GM12865 (cell line): ENCODE measurements around the gene GADD45A.

Experiments used
- DNase-seq: peaks from one replicate; pipeline ENCODE4 v3.0.0; 2010; ENCODE audit warnings: low read depth
- H3K4me3 ChIP-seq: 2 replicates; pipeline ENCODE4 v1.5.1; 2011; ENCODE audit warnings: mild to moderate bottlenecking, low read depth, low read length, control low read depth
- CTCF ChIP-seq: IDR thresholded peaks from 2 replicates; pipeline ENCODE4 v1.5.1; 2011; ENCODE audit warnings: low read length, control low read depth, low read depth, inconsistent platforms; ENCODE audit not compliant: insufficient read depth; ENCODE audit errors: missing control alignments

Gene GADD45A

GRCh38 chr1:67733681-67734322 lies 48.8 kb downstream of the GADD45A start:
- no peak for TF ChIP-seq CTCF
- no peak overlapping the region for H3K4me3 ChIP-seq
- no peak for DNase-seq

GRCh38 chr1:67734323-67734690 lies 49.3 kb downstream of the GADD45A start:
- TF ChIP-seq CTCF = no peak
- DNase-seq = no peak
- H3K4me3 ChIP-seq = no peak overlapping the region

- no peak for TF ChIP-seq CTCF
- no peak overlapping the region for H3K4me3 ChIP-seq
- no peak for DNase-seq
These were observed 50.2 kb downstream of the GADD45A start for GRCh38 chr1:67735206-67735605.

GRCh38 chr1:67735806-67736627 lies 51.0 kb downstream of the GADD45A start:
- peak; percentile 89 for DNase-seq
- TF ChIP-seq CTCF = no peak
- H3K4me3 ChIP-seq = peak overlapping the region; percentile 51

- no peak for DNase-seq
- peak overlapping the region; percentile 51 for H3K4me3 ChIP-seq
- no peak for TF ChIP-seq CTCF
These were observed 51.7 kb downstream of the GADD45A start for GRCh38 chr1:67736750-67737149.

- H3K4me3 ChIP-seq = no peak overlapping the region
- no peak for TF ChIP-seq CTCF
- no peak for DNase-seq
These were observed 52.9 kb downstream of the GADD45A start for GRCh38 chr1:67737875-67738274.
